Measurements from ENCODE around the gene PLK2. TPM values are rescaled to one million over a fixed set of nuclear protein-coding genes. Genes with fewer than 3 reads are reported as not detected.

PLK2 gene
- total and polyA plus RNA-seq, 2 of the 4 experiments (the other 2 are of a cell fraction) = 129 to 337 TPM

- no peak overlapping the region for H3K4ac ChIP-seq (ENCODE audit: low read depth, low read length)
- ChIA-PET POLR2A (ENCODE audit: unreplicated experiment) (no interaction called here), CTCF (no interaction called here)
- H4K8ac ChIP-seq (ENCODE audit: low read depth in 2 of 2, low read length in 2 of 2) = no peak overlapping the region
- no TSS peak for BruUV-seq (replicated peaks)
- DNase-seq (no peak), ATAC-seq (ENCODE audit: low read depth) (no peak)
- in situ Hi-C loops (cut with MboI; ENCODE audit: low sequenced_read_pairs) = loop anchor here (25.0 kb wide), 1 partner anchor 672 kb away; no protein-coding TSS in a partner anchor
- no CpG with 5 or more reads among the region's 4 CpGs for WGBS, 2 experiments (ENCODE audit: extremely low coverage in 2 of 2, insufficient read length in 1 of 2)
- H2BK5ac ChIP-seq (ENCODE audit: low read depth, low read length, poor library complexity, severe bottlenecking) = no peak overlapping the region
- intact Hi-C loops (cut with micrococcal nuclease) = no loop called here
- H4K5ac ChIP-seq (ENCODE audit: low read depth, low read length) = no peak overlapping the region
- no peak overlapping the region for H3K23ac ChIP-seq (ENCODE audit: low read depth, low read length)
- dilution Hi-C loops (cut with HindIII; ENCODE audit: low sequenced_read_pairs, unreplicated experiment) = no loop called here
- no peaks in the 10 kb centered on the region for H3K9me1 ChIP-seq (ENCODE audit: insufficient read depth, low read length)
- H3K56ac ChIP-seq (ENCODE audit: extremely low read depth, insufficient read depth, low read length) = no peak overlapping the region
- no peaks in the 10 kb centered on the region for H3K36me3 ChIP-seq (ENCODE audit: control insufficient read depth, insufficient read depth, low read length)
- no peak overlapping the region for H2AFZ ChIP-seq (replicated peaks; ENCODE audit: low read length, poor library complexity)
- no peak overlapping the region for H3K4me2 ChIP-seq (ENCODE audit: low read depth, low read length)
- H3K27ac ChIP-seq (ENCODE audit: insufficient read depth, low read length) = no peak overlapping the region
- no peak overlapping the region for H3K18ac ChIP-seq (ENCODE audit: low read depth, low read length)
- no peak overlapping the region for H3K4me3 ChIP-seq (ENCODE audit: insufficient read depth, low read depth, low read length)
- H3K9me3 ChIP-seq (ENCODE audit: control insufficient read depth, insufficient read depth, low read length) = no peaks in the 10 kb centered on the region
- TF ChIP-seq NFE2L2 (IDR thresholded peaks at IDR 0.05; ENCODE audit: low read depth, low read length) (no peak), FOS (IDR thresholded peaks at IDR 0.05; ENCODE audit: low read depth, low read length) (no peak), BHLHE40 (IDR thresholded peaks at IDR 0.05; ENCODE audit: low read depth, low read length) (no peak), ELK1 (IDR thresholded peaks at IDR 0.05; ENCODE audit: borderline replicate concordance, low read depth, low read length) (no peak), RCOR1 (IDR thresholded peaks at IDR 0.05; ENCODE audit: insufficient replicate concordance, low read length) (no peak), CHD1 (IDR thresholded peaks at IDR 0.05; ENCODE audit: low read depth, low read length) (no peak), CEBPB (IDR thresholded peaks at IDR 0.05; ENCODE audit: low read depth, low read length) (no peak), RFX5 (IDR thresholded peaks at IDR 0.05; ENCODE audit: low read depth, low read length) (no peak), MAZ (IDR thresholded peaks at IDR 0.05; ENCODE audit: borderline replicate concordance, low read depth, low read length) (no peak), POLR2A (IDR thresholded peaks at IDR 0.05; ENCODE audit: low read depth, low read length) (no peak), MXI1 (IDR thresholded peaks at IDR 0.05; ENCODE audit: borderline replicate concordance, low read depth, low read length) (no peak), SMC3 (IDR thresholded peaks at IDR 0.05; ENCODE audit: low read depth, low read length) (no peak), RAD21 (IDR thresholded peaks at IDR 0.05; ENCODE audit: low read length) (no peak), MAFK (IDR thresholded peaks at IDR 0.05; ENCODE audit: low read depth, low read length) (no peak)
- TF ChIP-seq, protein P1, sequence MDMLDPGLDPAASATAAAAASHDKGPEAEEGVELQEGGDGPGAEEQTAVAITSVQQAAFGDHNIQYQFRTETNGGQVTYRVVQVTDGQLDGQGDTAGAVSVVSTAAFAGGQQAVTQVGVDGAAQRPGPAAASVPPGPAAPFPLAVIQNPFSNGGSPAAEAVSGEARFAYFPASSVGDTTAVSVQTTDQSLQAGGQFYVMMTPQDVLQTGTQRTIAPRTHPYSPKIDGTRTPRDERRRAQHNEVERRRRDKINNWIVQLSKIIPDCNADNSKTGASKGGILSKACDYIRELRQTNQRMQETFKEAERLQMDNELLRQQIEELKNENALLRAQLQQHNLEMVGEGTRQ (IDR thresholded peaks at IDR 0.05; ENCODE audit: low read depth, low read length) = no peak
- TF ChIP-seq, protein P2, sequence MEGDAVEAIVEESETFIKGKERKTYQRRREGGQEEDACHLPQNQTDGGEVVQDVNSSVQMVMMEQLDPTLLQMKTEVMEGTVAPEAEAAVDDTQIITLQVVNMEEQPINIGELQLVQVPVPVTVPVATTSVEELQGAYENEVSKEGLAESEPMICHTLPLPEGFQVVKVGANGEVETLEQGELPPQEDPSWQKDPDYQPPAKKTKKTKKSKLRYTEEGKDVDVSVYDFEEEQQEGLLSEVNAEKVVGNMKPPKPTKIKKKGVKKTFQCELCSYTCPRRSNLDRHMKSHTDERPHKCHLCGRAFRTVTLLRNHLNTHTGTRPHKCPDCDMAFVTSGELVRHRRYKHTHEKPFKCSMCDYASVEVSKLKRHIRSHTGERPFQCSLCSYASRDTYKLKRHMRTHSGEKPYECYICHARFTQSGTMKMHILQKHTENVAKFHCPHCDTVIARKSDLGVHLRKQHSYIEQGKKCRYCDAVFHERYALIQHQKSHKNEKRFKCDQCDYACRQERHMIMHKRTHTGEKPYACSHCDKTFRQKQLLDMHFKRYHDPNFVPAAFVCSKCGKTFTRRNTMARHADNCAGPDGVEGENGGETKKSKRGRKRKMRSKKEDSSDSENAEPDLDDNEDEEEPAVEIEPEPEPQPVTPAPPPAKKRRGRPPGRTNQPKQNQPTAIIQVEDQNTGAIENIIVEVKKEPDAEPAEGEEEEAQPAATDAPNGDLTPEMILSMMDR (conservative IDR thresholded peaks at IDR 0.05; ENCODE audit: low read depth, low read length) = no peak
- H4K91ac ChIP-seq (ENCODE audit: insufficient read depth, low read depth, low read length) = no peak overlapping the region
- no peaks in the 10 kb centered on the region for H3K4me1 ChIP-seq (ENCODE audit: control insufficient read depth, insufficient read depth, low read length)
- no peak overlapping the region for H2BK120ac ChIP-seq (ENCODE audit: low read depth, low read length)
- H3K14ac ChIP-seq (replicated peaks; ENCODE audit: low read depth, low read length) = no peak overlapping the region
- H3K9ac ChIP-seq (ENCODE audit: low read depth, low read length) = no peak overlapping the region
- no peak overlapping the region for H2AK9ac ChIP-seq (replicated peaks; ENCODE audit: low read depth, low read length, poor library complexity)
- H3K79me1 ChIP-seq (ENCODE audit: low read depth in 1 of 2, low read length in 2 of 2) = no peaks in the 10 kb centered on the region
- peaks cover 11% of the 10 kb centered on the region for H3K27me3 ChIP-seq (ENCODE audit: control insufficient read depth, insufficient read depth, low read length)
- H4K20me1 ChIP-seq (ENCODE audit: insufficient read depth, low read length) = no peaks in the 10 kb centered on the region
- no peak overlapping the region for H2AK5ac ChIP-seq (ENCODE audit: low read depth, low read length)
- H2BK15ac ChIP-seq (ENCODE audit: low read depth, low read length) = no peak overlapping the region
- no peak overlapping the region for H2BK20ac ChIP-seq (ENCODE audit: low read depth, low read length)
Measured at GRCh38 chr5:58490402-58491050, 30.6 kb upstream of the PLK2 start.

All from IMR-90 (cell line).